GM19099 (cell line): ENCODE data around the gene ACSS2.

ENCODE experiments used
- POLR2A ChIP-seq: IDR thresholded peaks from 3 replicates; pipeline ENCODE4 v1.6.1; 2011; ENCODE audit warnings: low read depth; ENCODE audit not compliant: insufficient read length; ENCODE audit errors: extremely low read depth

Gene ACSS2

GRCh38 chr20:34871320-34871926 lies 5.0 kb upstream of the ACSS2 start:
- TF ChIP-seq POLR2A, result no peak

GRCh38 chr20:34871966-34872621 lies 4.3 kb upstream of the ACSS2 start:
- TF ChIP-seq POLR2A, result no peak

GRCh38 chr20:34872622-34873224 lies 3.7 kb upstream of the ACSS2 start, which contains the start of gene GGT7:
TSS of gene GGT7 (minus strand) at chr20:34872856. CDS start at chr20:34872815, 41 bp downstream.
- peak; percentile 42 for TF ChIP-seq POLR2A

- no peak for TF ChIP-seq POLR2A
Measured at GRCh38 chr20:34873583-34874093, 2.8 kb upstream of the ACSS2 start.

GRCh38 chr20:34874094-34874654 lies 2.2 kb upstream of the ACSS2 start:
- no peak for TF ChIP-seq POLR2A

- no peak for TF ChIP-seq POLR2A
Measured at GRCh38 chr20:34875642-34876405, 588 bp upstream of the ACSS2 start.

GRCh38 chr20:34880215-34880850 lies 3.9 kb downstream of the ACSS2 start:
- TF ChIP-seq POLR2A, result no peak

- no peak for TF ChIP-seq POLR2A
Measured at GRCh38 chr20:34881689-34882088, 5.3 kb downstream of the ACSS2 start.

GRCh38 chr20:34883087-34883688 lies 6.8 kb downstream of the ACSS2 start:
- no peak for TF ChIP-seq POLR2A

- TF ChIP-seq POLR2A, result no peak
Measured at GRCh38 chr20:34883809-34884208, 7.4 kb downstream of the ACSS2 start.

GRCh38 chr20:34884260-34884659 lies 7.8 kb downstream of the ACSS2 start:
- no peak for TF ChIP-seq POLR2A

- no peak for TF ChIP-seq POLR2A
Measured at GRCh38 chr20:34886122-34886521, 9.7 kb downstream of the ACSS2 start.

GRCh38 chr20:34887023-34887422 lies 10.6 kb downstream of the ACSS2 start:
- TF ChIP-seq POLR2A, result no peak

- TF ChIP-seq POLR2A, result no peak
Measured at GRCh38 chr20:34888468-34888867, 12.1 kb downstream of the ACSS2 start.

- no peak for TF ChIP-seq POLR2A
Measured at GRCh38 chr20:34891166-34892062, 15.0 kb downstream of the ACSS2 start.
